A549 (cell line): ENCODE results near the gene DUSP1. TPM values are rescaled to one million over a fixed set of nuclear protein-coding genes. Genes with fewer than 3 reads are reported as not detected.

ENCODE experiments used
- ATAC-seq, 2 experiments: fragments of 200-7000 bp in 1 of 2; fragments of >200 bp in 1 of 2; cut with Nextera tagmentation in 1 of 2; cut with Tn5 transposase in 1 of 2; 3 replicates each; pipeline versions ENCODE4 v1.8.0 to v1.9.1; 2018 to 2020; ENCODE audit warnings: mild to moderate bottlenecking in 1 of 2, moderate library complexity in 1 of 2
- CTCF ChIA-PET: fragments of 300-600 bp; sonication (Branson Sonifier 250); formaldehyde crosslinking; extraction: SDS; loops from one replicate; lab custom pipeline; 2021; ENCODE audit warnings: antibody characterized with exemption, inconsistent platforms; lab: Yijun Ruan, JAX
- POLR2A ChIA-PET: fragments of 350-600 bp; formaldehyde crosslinking; extraction: SDS; loops from one replicate; lab custom pipeline; 2021; ENCODE audit warnings: antibody characterized with exemption, inconsistent platforms; lab: Yijun Ruan, JAX
- DNase-seq, 2 experiments: peaks; one replicate each; pipeline versions ENCODE4 v3.0.0 to v3.0.0-alpha.2; 2011 to 2016; ENCODE audit warnings: low read depth in 1 of 2, low spot score in 1 of 2
- FAIRE-seq: peaks from 2 replicates; lab custom pipeline; 2011; peaks lifted over from hg19 to GRCh38; lab: Jason Lieb, UNC
- H3K27ac ChIP-seq, 2 experiments: fragments of >200 bp; sonication (Bioruptor Twin); formaldehyde crosslinking; 3 replicates each; pipeline ENCODE4 v1.5.1; 2016 to 2017
- H3K4me1 ChIP-seq: fragments of >200 bp; sonication (Bioruptor Twin); formaldehyde crosslinking; 3 replicates; pipeline ENCODE4 v1.6.1; 2016
- H3K4me2 ChIP-seq: fragments of >200 bp; sonication (Bioruptor Twin); formaldehyde crosslinking; 3 replicates; pipeline ENCODE4 v1.6.1; 2016
- H3K4me3 ChIP-seq: fragments of >200 bp; sonication (Bioruptor Twin); formaldehyde crosslinking; 3 replicates; pipeline ENCODE4 v1.5.1; 2016
- H3K9me3 ChIP-seq: fragments of >200 bp; sonication (Bioruptor Twin); formaldehyde crosslinking; 3 replicates; pipeline ENCODE4 v1.6.1; 2016
- CHD2 ChIP-seq: fragments of 150-350 bp; IDR thresholded peaks from 2 replicates; pipeline ENCODE4 v1.6.1; 2014; ENCODE audit warnings: low read length; ENCODE audit not compliant: partially characterized antibody
- EHF ChIP-seq: fragments of 250-450 bp; sonication (Bioruptor Pico); IDR thresholded peaks from 2 replicates; pipeline ENCODE4 v1.5.0; 2020; ENCODE audit warnings: mild to moderate bottlenecking
- EP300 ChIP-seq, 2 experiments: fragments of >200 bp; sonication (Bioruptor Twin); formaldehyde crosslinking; IDR thresholded peaks; 2 replicates in 1 of 2; 3 replicates in 1 of 2; pipeline ENCODE4 v1.6.1; 2016 to 2017
- HMGXB4 ChIP-seq: fragments of 250-450 bp; sonication (Bioruptor Pico); IDR thresholded peaks from 2 replicates; pipeline ENCODE4 v1.5.0; 2021; ENCODE audit warnings: mild to moderate bottlenecking, moderate library complexity, borderline replicate concordance
- MAZ ChIP-seq: fragments of 150-350 bp; IDR thresholded peaks from 2 replicates; pipeline ENCODE4 v1.6.1; 2014; ENCODE audit warnings: antibody characterized with exemption, low read depth, low read length, borderline replicate concordance
- PHF8 ChIP-seq: fragments of 200-600 bp; sonication (generic); IDR thresholded peaks from 2 replicates; pipeline ENCODE4 v1.6.1; 2016; ENCODE audit warnings: low read depth, mild to moderate bottlenecking, antibody characterized with exemption, moderate library complexity, borderline replicate concordance
- POLR2AphosphoS2 ChIP-seq: conservative IDR thresholded peaks from 2 replicates; pipeline ENCODE4 v1.6.1; 2012; ENCODE audit warnings: low read length, improper control_type of control experiment, inconsistent platforms
- RFX5 ChIP-seq: fragments of 450-650 bp; IDR thresholded peaks from 2 replicates; pipeline ENCODE4 v1.7.1; 2014; ENCODE audit warnings: antibody characterized with exemption, mild to moderate bottlenecking, moderate library complexity
- RNF2 ChIP-seq: fragments of 200-600 bp; sonication (generic); IDR thresholded peaks from 2 replicates; pipeline ENCODE4 v1.6.1; 2016; ENCODE audit warnings: low read depth, mild to moderate bottlenecking, antibody characterized with exemption, moderate library complexity, borderline replicate concordance
- SMC3 ChIP-seq: fragments of >200 bp; sonication (Bioruptor Twin); formaldehyde crosslinking; IDR thresholded peaks from 3 replicates; pipeline ENCODE4 v1.6.1; 2018; ENCODE audit warnings: inconsistent platforms
- TFCP2L1 ChIP-seq: fragments of 250-450 bp; sonication (Bioruptor Pico); IDR thresholded peaks from 2 replicates; pipeline ENCODE4 v1.5.0; 2021; ENCODE audit warnings: mild to moderate bottlenecking
- USF2 ChIP-seq: fragments of 450-650 bp; IDR thresholded peaks from 2 replicates; pipeline ENCODE4 v1.6.1; 2014; ENCODE audit warnings: antibody characterized with exemption
- ZSCAN20 ChIP-seq: fragments of 250-450 bp; sonication (Bioruptor Pico); IDR thresholded peaks from 2 replicates; pipeline ENCODE4 v1.8.0; 2022; ENCODE audit warnings: mild to moderate bottlenecking, moderate library complexity
- WGBS: methylation state at CpG from one replicate; pipeline ENCODE4 v1.1.6; 2017; ENCODE audit errors: missing lambda C conversion rate; 5-methylcytosine and 5-hydroxymethylcytosine counted together
- polyA plus RNA-seq, 4 experiments: library from polyadenylated mRNA; depleted of rRNA in 3 of 4; stranded (reverse); fragments of >200 nt; fragmentation: RNase III in 1 of 4; extraction: RNeasy Plus Mini Kit Qiagen cat#74134 plus additional on column Dnase treatment in 1 of 4; gene quantifications; 2 replicates in 3 of 4; 3 replicates in 1 of 4; pipeline ENCODE4 v1.2.3, GENCODE V29; 2011 to 2017
- TF ChIP-seq, protein P1 (sequence below): fragments of >200 bp; sonication (Bioruptor Twin); formaldehyde crosslinking; IDR thresholded peaks from 3 replicates; pipeline ENCODE4 v1.5.1; 2016

DUSP1 gene
- polyA plus RNA-seq, 2 of the 4 experiments (the other 2 are of a cell fraction), result 207 to 594 TPM

DNA sequence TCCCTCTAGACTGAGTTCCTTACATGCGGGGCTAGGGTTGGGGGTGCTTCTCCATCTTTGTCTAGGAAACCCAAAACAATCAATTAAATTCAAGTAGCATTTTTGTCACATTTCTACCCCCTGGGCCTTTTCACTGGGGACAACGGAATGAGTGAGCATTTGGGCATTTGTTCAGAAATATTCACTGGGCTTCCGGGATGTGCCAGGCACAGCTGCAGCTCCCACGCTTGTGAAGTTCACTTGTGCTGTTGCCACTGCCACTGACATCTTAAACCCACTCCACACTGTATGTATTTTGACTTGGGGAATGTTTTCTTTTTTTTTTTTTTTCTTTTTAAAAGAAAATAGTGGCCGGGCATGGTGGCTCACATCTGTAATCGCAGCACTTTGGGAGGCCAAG lies 31.6 kb downstream of the DUSP1 start (continued):
- TF ChIP-seq RNF2 (no peak), CHD2 (no peak)

GRCh38 chr5:172736508-172737135 lies 34.4 kb downstream of the DUSP1 start:
- ATAC-seq, result peak; percentile 28; a peak in 3 of 6 replicates
- H3K4me2 ChIP-seq, result peak overlapping the region; percentile 21; the same call in 1 of the 3 replicates
- H3K4me1 ChIP-seq, result peaks cover 33% of the 10 kb centered on the region
- DNase-seq, result no peak
- ChIA-PET CTCF (interaction anchor here (0.5 to 5.8 kb wide), 2 partner anchors 20 to 121 kb away, joined by 3 to 31 read pairs; no protein-coding TSS in a partner anchor), POLR2A (no interaction called here)
- TF ChIP-seq USF2, result no peak
- no peak for TF ChIP-seq ZSCAN20
- no peak for TF ChIP-seq RFX5
- TF ChIP-seq EHF (CRISPR knock-in tag), result no peak
- TF ChIP-seq TFCP2L1 (CRISPR knock-in tag), result no peak
- no peak for TF ChIP-seq EP300 (IDR thresholded peaks at IDR 0.05)
- peak overlapping the region; percentile 36 to 77; a peak in 4 of 6 replicates for H3K27ac ChIP-seq
- no peaks in the 10 kb centered on the region for H3K9me3 ChIP-seq
- FAIRE-seq, result no peak
- no peak overlapping the region for H3K4me3 ChIP-seq
- 80% methylated on average over 10 of the region's 11 CpGs for WGBS

DNA sequence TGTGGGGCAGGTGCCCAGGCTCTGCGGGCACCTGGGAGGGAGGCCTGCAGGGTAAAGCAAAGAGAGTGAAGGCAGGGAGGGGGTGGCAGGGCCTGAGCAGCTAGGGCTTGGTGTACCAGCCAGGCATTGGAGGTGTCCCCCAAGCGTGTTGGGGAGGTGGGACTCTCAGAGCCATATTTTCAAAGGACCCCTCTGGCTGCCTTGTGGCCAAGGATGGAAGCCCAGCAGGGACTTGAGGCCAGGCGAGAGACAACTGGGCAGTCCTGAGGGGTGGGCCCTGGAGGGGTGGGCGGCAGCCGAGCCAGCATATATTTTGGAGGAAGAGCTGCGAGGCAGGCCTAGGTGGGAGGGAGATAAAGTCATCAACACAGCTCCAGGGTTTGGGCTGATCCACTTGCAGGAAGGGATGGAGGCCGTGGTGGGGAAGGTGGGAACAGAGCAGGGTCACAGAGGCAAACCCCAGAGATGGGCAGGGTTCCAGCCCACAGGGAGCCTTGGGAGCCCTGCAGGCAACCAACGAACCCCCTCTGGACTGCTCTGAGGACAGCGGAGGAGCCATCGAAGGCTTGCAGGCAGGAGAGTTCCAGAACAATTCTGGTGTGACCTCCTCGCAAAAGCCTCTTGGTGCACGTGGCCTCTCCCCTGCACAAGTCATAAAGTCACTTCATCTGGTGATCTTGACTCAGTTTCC lies 35.7 kb downstream of the DUSP1 start:
- DNase-seq, result no peak
- TF ChIP-seq MAZ (no peak), PHF8 (no peak), SMC3 (no peak), USF2 (no peak), HMGXB4 (CRISPR knock-in tag) (no peak), EHF (CRISPR knock-in tag) (no peak), POLR2AphosphoS2 (no peak)
- TF ChIP-seq, protein P1, sequence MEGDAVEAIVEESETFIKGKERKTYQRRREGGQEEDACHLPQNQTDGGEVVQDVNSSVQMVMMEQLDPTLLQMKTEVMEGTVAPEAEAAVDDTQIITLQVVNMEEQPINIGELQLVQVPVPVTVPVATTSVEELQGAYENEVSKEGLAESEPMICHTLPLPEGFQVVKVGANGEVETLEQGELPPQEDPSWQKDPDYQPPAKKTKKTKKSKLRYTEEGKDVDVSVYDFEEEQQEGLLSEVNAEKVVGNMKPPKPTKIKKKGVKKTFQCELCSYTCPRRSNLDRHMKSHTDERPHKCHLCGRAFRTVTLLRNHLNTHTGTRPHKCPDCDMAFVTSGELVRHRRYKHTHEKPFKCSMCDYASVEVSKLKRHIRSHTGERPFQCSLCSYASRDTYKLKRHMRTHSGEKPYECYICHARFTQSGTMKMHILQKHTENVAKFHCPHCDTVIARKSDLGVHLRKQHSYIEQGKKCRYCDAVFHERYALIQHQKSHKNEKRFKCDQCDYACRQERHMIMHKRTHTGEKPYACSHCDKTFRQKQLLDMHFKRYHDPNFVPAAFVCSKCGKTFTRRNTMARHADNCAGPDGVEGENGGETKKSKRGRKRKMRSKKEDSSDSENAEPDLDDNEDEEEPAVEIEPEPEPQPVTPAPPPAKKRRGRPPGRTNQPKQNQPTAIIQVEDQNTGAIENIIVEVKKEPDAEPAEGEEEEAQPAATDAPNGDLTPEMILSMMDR, result no peak
- TF ChIP-seq, all 56 proteins: peak for 0
- Histone ChIP-seq H3K4me2 (no peak overlapping the region), H3K9me3 (no peaks in the 10 kb centered on the region), H3K4me3 (no peak overlapping the region), H3K4me1 (peaks cover 30% of the 10 kb centered on the region), H3K27ac (peak overlapping the region in 1 of 2 experiments; percentile 18; a peak in 1 of 6 replicates)
- 90% methylated on average over 10 of the region's 12 CpGs for WGBS
- ChIA-PET CTCF (interaction anchor here (1.6 to 5.8 kb wide), 4 partner anchors 12 to 196 kb away, joined by 6 to 31 read pairs (median 21); no protein-coding TSS in a partner anchor), POLR2A (interaction anchor here (0.6 kb wide), 2 partner anchors 32 to 37 kb away, joined by 3 read pairs; no protein-coding TSS in a partner anchor)
- FAIRE-seq (no peak), ATAC-seq (no peak)
